Neural progenitor cell (in vitro differentiated cells): Measurements from ENCODE around the gene SNRNP200.

ENCODE experiments used
- EZH2 ChIP-seq: fragments of 200-600 bp; sonication (generic); IDR thresholded peaks from 2 replicates; pipeline ENCODE4 v1.6.1; 2017; ENCODE audit warnings: antibody characterized with exemption, mild to moderate bottlenecking, moderate library complexity
- TF ChIP-seq, protein P1 (sequence below): fragments of 200-600 bp; sonication (generic); IDR thresholded peaks from 2 replicates; pipeline ENCODE4 v1.5.1; 2017; ENCODE audit warnings: antibody characterized with exemption, mild to moderate bottlenecking

- TF ChIP-seq, protein P1, sequence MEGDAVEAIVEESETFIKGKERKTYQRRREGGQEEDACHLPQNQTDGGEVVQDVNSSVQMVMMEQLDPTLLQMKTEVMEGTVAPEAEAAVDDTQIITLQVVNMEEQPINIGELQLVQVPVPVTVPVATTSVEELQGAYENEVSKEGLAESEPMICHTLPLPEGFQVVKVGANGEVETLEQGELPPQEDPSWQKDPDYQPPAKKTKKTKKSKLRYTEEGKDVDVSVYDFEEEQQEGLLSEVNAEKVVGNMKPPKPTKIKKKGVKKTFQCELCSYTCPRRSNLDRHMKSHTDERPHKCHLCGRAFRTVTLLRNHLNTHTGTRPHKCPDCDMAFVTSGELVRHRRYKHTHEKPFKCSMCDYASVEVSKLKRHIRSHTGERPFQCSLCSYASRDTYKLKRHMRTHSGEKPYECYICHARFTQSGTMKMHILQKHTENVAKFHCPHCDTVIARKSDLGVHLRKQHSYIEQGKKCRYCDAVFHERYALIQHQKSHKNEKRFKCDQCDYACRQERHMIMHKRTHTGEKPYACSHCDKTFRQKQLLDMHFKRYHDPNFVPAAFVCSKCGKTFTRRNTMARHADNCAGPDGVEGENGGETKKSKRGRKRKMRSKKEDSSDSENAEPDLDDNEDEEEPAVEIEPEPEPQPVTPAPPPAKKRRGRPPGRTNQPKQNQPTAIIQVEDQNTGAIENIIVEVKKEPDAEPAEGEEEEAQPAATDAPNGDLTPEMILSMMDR, result no peak
- TF ChIP-seq EZH2, result no peak
These were observed 9.7 kb upstream of the SNRNP200 start for GRCh38 chr2:96315005-96315399.
